K562 (cell line): ENCODE measurements around the gene DCUN1D2. TPM values are rescaled to one million over a fixed set of nuclear protein-coding genes. Genes with fewer than 3 reads are reported as not detected.

Experiments
- CTBP1 ChIP-seq: fragments of 450-650 bp; IDR thresholded peaks from 2 replicates; pipeline ENCODE4 v1.6.1; 2016; ENCODE audit warnings: borderline replicate concordance
- MEF2A ChIP-seq: IDR thresholded peaks from 2 replicates; pipeline ENCODE4 v1.6.1; 2011; ENCODE audit warnings: low read depth, mild to moderate bottlenecking, low read length, moderate library complexity; ENCODE audit not compliant: control insufficient read depth
- MYC ChIP-seq, 2 experiments: fragments of 250-450 bp in 1 of 2; sonication (Bioruptor Pico) in 1 of 2; IDR thresholded peaks; 2 replicates each; pipeline versions ENCODE4 v1.5.1 to v1.6.1; 2012 to 2021; ENCODE audit warnings: low read depth in 2 of 2, borderline replicate concordance in 1 of 2, improper control_type of control experiment in 1 of 2, low read length in 1 of 2, mild to moderate bottlenecking in 1 of 2, moderate library complexity in 1 of 2
- POLR2A ChIP-seq: fragments of 450-650 bp; conservative IDR thresholded peaks from 2 replicates; pipeline ENCODE4 v1.6.1; 2016
- RBM25 ChIP-seq: fragments of 200-400 bp; formaldehyde crosslinking; IDR thresholded peaks from 2 replicates; pipeline ENCODE4 v1.6.1; 2018; ENCODE audit warnings: low read length, low read depth, moderate library complexity; ENCODE audit not compliant: severe bottlenecking
- ZKSCAN1 ChIP-seq: fragments of 150-350 bp; IDR thresholded peaks from 2 replicates; pipeline ENCODE4 v1.6.1; 2016; ENCODE audit warnings: low read depth, low read length
- ZNF644 ChIP-seq: fragments of 200-800 bp; sonication (Bioruptor generic); IDR thresholded peaks from 2 replicates; pipeline ENCODE4 v1.6.1; 2016; ENCODE audit warnings: low read depth, missing genetic modification characterization, missing compliant biosample characterization
- ZNF695 ChIP-seq: fragments of 450-650 bp; formaldehyde crosslinking; IDR thresholded peaks from 2 replicates; pipeline ENCODE4 v1.4.0; 2020; ENCODE audit warnings: mild to moderate bottlenecking, moderate library complexity
- ZNF707 ChIP-seq: fragments of 250-450 bp; sonication (Bioruptor Pico); conservative IDR thresholded peaks from 2 replicates; pipeline ENCODE4 v1.8.0; 2022; ENCODE audit warnings: inconsistent platforms, mild to moderate bottlenecking, moderate library complexity
- polyA plus RNA-seq, 8 experiments: library from polyadenylated mRNA; depleted of rRNA in 4 of 8; stranded (reverse) in 5 of 8; unstranded in 3 of 8; fragments of >200 nt; fragmentation: Nextera tagmentation in 2 of 8; fragmentation: Illumina TruSeq in 1 of 8; extraction: Ambion mirVana in 2 of 8; extraction: Trizol in 1 of 8; gene quantifications; 2 replicates each; pipeline versions ENCODE4 v1.2.1 to v1.2.3, GENCODE V29; 2011 to 2014; ENCODE audit warnings: inconsistent platforms in 1 of 8, missing spikeins in 1 of 8
- total RNA-seq, 7 experiments: library from RNA; depleted of rRNA in 6 of 7; stranded (reverse); fragments of >200 nt in 6 of 7; fragmentation: Illumina TruSeq in 2 of 7; extraction: Trizol in 2 of 7; gene quantifications; 2 replicates each; pipeline versions ENCODE4 v1.2.1 to v1.2.3, GENCODE V29; 2011 to 2021; ENCODE audit warnings: low replicate concordance in 1 of 7
- TF ChIP-seq, protein P1 (sequence below): fragments of 450-650 bp; IDR thresholded peaks from 2 replicates; pipeline ENCODE4 v1.6.1; 2016; ENCODE audit warnings: mild to moderate bottlenecking, moderate library complexity
- TF ChIP-seq, protein P2 (sequence below): fragments of 450-650 bp; formaldehyde crosslinking; IDR thresholded peaks from 2 replicates; pipeline ENCODE4 v1.4.0; 2022; ENCODE audit warnings: missing genetic modification characterization
- TF ChIP-seq, protein P3 (sequence below): conservative IDR thresholded peaks from 2 replicates; pipeline ENCODE4 v1.6.1; 2011; ENCODE audit warnings: low read depth, mild to moderate bottlenecking, low read length; ENCODE audit not compliant: control insufficient read depth
- TF ChIP-seq, protein P4 (sequence below): fragments of 450-650 bp; formaldehyde crosslinking; IDR thresholded peaks from 2 replicates; pipeline ENCODE4 v1.4.0; 2020; ENCODE audit warnings: mild to moderate bottlenecking, moderate library complexity

The DCUN1D2 gene
- total and polyA plus RNA-seq, 9 of the 15 experiments (the other 6 are each of a cell fraction or from before 2014, with no cell fraction given): 2.1 to 16.8 (median 11.1) TPM

DNA sequence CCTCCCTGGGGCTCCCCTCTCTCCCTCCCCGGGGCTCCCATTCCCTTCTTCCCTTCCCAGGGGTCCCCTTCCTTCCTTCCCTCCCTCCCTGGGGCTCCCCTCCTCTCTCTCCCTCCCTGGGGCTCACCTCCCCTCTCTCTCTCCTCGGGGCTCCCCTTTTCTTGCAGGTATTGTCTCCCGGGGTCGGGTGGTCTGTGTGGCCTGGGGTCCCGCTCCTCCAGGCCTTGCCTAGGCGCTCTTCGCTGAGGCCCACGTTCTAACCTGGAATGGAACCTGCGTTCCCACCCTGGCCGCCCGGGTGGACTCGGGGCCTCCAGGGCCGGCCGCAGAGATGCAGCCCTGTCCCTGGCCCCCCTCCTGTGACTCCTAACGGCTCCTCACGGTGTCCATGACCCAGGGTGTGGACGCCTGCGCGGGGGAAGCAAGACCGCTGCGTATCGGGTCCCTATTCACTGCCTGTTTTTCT is 940 bp upstream of the DCUN1D2 start (continued):
- TF ChIP-seq, protein P1, sequence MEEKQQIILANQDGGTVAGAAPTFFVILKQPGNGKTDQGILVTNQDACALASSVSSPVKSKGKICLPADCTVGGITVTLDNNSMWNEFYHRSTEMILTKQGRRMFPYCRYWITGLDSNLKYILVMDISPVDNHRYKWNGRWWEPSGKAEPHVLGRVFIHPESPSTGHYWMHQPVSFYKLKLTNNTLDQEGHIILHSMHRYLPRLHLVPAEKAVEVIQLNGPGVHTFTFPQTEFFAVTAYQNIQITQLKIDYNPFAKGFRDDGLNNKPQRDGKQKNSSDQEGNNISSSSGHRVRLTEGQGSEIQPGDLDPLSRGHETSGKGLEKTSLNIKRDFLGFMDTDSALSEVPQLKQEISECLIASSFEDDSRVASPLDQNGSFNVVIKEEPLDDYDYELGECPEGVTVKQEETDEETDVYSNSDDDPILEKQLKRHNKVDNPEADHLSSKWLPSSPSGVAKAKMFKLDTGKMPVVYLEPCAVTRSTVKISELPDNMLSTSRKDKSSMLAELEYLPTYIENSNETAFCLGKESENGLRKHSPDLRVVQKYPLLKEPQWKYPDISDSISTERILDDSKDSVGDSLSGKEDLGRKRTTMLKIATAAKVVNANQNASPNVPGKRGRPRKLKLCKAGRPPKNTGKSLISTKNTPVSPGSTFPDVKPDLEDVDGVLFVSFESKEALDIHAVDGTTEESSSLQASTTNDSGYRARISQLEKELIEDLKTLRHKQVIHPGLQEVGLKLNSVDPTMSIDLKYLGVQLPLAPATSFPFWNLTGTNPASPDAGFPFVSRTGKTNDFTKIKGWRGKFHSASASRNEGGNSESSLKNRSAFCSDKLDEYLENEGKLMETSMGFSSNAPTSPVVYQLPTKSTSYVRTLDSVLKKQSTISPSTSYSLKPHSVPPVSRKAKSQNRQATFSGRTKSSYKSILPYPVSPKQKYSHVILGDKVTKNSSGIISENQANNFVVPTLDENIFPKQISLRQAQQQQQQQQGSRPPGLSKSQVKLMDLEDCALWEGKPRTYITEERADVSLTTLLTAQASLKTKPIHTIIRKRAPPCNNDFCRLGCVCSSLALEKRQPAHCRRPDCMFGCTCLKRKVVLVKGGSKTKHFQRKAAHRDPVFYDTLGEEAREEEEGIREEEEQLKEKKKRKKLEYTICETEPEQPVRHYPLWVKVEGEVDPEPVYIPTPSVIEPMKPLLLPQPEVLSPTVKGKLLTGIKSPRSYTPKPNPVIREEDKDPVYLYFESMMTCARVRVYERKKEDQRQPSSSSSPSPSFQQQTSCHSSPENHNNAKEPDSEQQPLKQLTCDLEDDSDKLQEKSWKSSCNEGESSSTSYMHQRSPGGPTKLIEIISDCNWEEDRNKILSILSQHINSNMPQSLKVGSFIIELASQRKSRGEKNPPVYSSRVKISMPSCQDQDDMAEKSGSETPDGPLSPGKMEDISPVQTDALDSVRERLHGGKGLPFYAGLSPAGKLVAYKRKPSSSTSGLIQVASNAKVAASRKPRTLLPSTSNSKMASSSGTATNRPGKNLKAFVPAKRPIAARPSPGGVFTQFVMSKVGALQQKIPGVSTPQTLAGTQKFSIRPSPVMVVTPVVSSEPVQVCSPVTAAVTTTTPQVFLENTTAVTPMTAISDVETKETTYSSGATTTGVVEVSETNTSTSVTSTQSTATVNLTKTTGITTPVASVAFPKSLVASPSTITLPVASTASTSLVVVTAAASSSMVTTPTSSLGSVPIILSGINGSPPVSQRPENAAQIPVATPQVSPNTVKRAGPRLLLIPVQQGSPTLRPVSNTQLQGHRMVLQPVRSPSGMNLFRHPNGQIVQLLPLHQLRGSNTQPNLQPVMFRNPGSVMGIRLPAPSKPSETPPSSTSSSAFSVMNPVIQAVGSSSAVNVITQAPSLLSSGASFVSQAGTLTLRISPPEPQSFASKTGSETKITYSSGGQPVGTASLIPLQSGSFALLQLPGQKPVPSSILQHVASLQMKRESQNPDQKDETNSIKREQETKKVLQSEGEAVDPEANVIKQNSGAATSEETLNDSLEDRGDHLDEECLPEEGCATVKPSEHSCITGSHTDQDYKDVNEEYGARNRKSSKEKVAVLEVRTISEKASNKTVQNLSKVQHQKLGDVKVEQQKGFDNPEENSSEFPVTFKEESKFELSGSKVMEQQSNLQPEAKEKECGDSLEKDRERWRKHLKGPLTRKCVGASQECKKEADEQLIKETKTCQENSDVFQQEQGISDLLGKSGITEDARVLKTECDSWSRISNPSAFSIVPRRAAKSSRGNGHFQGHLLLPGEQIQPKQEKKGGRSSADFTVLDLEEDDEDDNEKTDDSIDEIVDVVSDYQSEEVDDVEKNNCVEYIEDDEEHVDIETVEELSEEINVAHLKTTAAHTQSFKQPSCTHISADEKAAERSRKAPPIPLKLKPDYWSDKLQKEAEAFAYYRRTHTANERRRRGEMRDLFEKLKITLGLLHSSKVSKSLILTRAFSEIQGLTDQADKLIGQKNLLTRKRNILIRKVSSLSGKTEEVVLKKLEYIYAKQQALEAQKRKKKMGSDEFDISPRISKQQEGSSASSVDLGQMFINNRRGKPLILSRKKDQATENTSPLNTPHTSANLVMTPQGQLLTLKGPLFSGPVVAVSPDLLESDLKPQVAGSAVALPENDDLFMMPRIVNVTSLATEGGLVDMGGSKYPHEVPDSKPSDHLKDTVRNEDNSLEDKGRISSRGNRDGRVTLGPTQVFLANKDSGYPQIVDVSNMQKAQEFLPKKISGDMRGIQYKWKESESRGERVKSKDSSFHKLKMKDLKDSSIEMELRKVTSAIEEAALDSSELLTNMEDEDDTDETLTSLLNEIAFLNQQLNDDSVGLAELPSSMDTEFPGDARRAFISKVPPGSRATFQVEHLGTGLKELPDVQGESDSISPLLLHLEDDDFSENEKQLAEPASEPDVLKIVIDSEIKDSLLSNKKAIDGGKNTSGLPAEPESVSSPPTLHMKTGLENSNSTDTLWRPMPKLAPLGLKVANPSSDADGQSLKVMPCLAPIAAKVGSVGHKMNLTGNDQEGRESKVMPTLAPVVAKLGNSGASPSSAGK: no peak
- TF ChIP-seq RBM25 (no peak), ZKSCAN1 (no peak), ZNF644 (tag) (no peak), CTBP1 (no peak), MYC (IDR thresholded peaks at IDR 0.05; ENCODE audit: low read depth, low read length) (no peak), MYC (CRISPR knock-in tag; IDR thresholded peaks at IDR 0.05; ENCODE audit: borderline replicate concordance, low read depth) (no peak), ZNF695 (CRISPR knock-in tag) (no peak), POLR2A (no peak), MEF2A (no peak), ZNF707 (CRISPR knock-in tag) (no peak)
- TF ChIP-seq, protein P2, sequence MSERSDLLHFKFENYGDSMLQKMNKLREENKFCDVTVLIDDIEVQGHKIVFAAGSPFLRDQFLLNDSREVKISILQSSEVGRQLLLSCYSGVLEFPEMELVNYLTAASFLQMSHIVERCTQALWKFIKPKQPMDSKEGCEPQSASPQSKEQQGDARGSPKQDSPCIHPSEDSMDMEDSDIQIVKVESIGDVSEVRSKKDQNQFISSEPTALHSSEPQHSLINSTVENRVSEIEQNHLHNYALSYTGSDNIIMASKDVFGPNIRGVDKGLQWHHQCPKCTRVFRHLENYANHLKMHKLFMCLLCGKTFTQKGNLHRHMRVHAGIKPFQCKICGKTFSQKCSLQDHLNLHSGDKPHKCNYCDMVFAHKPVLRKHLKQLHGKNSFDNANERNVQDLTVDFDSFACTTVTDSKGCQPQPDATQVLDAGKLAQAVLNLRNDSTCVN (CRISPR knock-in tag): no peak
- TF ChIP-seq, protein P3, sequence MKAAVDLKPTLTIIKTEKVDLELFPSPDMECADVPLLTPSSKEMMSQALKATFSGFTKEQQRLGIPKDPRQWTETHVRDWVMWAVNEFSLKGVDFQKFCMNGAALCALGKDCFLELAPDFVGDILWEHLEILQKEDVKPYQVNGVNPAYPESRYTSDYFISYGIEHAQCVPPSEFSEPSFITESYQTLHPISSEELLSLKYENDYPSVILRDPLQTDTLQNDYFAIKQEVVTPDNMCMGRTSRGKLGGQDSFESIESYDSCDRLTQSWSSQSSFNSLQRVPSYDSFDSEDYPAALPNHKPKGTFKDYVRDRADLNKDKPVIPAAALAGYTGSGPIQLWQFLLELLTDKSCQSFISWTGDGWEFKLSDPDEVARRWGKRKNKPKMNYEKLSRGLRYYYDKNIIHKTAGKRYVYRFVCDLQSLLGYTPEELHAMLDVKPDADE: no peak
- TF ChIP-seq, protein P4, sequence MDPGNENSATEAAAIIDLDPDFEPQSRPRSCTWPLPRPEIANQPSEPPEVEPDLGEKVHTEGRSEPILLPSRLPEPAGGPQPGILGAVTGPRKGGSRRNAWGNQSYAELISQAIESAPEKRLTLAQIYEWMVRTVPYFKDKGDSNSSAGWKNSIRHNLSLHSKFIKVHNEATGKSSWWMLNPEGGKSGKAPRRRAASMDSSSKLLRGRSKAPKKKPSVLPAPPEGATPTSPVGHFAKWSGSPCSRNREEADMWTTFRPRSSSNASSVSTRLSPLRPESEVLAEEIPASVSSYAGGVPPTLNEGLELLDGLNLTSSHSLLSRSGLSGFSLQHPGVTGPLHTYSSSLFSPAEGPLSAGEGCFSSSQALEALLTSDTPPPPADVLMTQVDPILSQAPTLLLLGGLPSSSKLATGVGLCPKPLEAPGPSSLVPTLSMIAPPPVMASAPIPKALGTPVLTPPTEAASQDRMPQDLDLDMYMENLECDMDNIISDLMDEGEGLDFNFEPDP (CRISPR knock-in tag): no peak
